Fibroblast of villous mesenchyme (primary cell): ENCODE measurements around the gene TEX13D. TPM values are rescaled to one million over a fixed set of nuclear protein-coding genes. Genes with fewer than 3 reads are reported as not detected.

Experiments
- DNase-seq: peaks from one replicate; pipeline ENCODE4 v3.0.0-alpha.2; 2010; ENCODE audit warnings: low read depth
- H3K4me3 ChIP-seq: 2 replicates; pipeline ENCODE4 v1.5.1; 2011; ENCODE audit warnings: low read depth, mild to moderate bottlenecking, low read length
- CTCF ChIP-seq: IDR thresholded peaks from 2 replicates; pipeline ENCODE4 v1.5.1; 2012; ENCODE audit warnings: low read depth, mild to moderate bottlenecking, low read length; ENCODE audit not compliant: insufficient read depth
- small RNA-seq: library from RNA; depleted of rRNA; stranded (forward); fragments of <200 nt; gene quantifications from one replicate; pipeline ENCODE3, GENCODE V24; 2012
- total RNA-seq: library from RNA; depleted of rRNA; stranded (reverse); fragments of >200 nt; gene quantifications from 2 replicates; pipeline ENCODE4 v1.2.3, GENCODE V29; 2012

The TEX13D gene
- total RNA-seq, 1 donor = not detected

- no peak for TF ChIP-seq CTCF
- no peak for DNase-seq
- no peak overlapping the region for H3K4me3 ChIP-seq
Measured at GRCh38 chrX:124373348-124373747, 40.9 kb downstream of the TEX13D start.

DNA sequence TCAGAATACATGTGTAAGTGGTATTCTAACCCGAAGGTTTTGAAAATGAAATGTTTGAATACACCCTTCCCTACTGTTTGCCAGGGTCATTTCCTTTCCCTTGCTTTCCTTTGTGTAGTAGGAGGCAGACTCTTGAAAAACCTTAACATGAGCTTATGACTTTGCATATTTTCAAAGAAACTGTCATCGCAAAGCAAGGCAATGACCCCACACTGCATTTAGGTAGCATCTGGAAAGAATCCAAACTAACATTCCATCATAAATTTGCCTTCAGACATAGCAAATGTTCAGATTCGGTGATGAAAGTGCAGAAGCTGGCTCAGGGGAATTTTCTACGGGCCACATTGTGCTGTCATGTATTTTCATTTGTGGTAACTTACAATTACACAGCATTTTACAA, 46.2 kb downstream of the TEX13D start:
- TF ChIP-seq CTCF = no peak

DNA sequence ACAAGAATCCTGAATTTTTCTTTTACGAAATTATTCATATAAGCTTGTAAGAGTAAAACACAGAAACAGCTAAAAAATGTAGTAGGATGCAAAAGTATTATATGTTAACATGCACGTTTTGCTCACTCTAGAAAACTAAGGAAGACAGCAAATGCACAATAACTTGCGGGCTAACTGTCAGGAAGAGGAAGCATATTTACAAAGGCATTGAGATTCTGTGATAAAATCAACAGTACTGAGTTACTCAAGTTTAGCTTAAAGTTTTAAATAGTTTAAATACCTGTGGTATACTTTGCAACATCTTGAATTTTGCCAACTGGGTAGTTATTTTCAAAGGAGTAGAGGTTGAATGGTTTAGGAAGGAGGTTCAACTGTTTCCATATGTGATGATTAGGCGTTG, 50.9 kb downstream of the TEX13D start:
- DNase-seq = no peak
- H3K4me3 ChIP-seq = no peak overlapping the region
- no peak for TF ChIP-seq CTCF

More for the DNA sequence above, 46.2 kb downstream of the TEX13D start:
- DNase-seq = no peak
- H3K4me3 ChIP-seq = no peak overlapping the region

DNA sequence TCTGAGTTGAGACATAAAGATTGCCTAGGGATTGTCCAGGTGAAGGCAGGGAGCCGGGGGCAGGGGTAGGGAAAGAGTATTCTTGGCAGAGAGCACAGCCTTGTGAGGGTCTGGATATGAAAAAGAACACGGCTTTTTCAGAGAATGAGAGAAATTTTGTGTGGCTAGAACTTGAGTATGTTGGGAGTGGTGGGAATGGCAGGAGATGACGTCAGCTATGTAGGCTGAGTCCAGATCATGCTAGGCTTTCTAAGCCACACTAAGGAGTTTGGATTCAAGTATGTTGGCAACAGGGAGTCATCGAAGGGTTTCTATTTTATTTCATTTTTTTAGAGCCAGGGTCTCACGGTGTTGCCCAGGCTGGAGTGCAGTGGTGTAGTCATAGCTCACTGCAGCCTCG, 53.9 kb downstream of the TEX13D start:
- TF ChIP-seq CTCF = no peak

More for the DNA sequence above, 53.9 kb downstream of the TEX13D start:
- DNase-seq = no peak
- H3K4me3 ChIP-seq = no peak overlapping the region

Small RNA genes lying within 50 kb of the gene (small RNA-seq; reads per million reads assigned to genes)
- not detected for gene AL022718.1

Other genes starting within 250 kb of the TEX13D start
- not detected in 2 replicates for gene SH2D1A, start 13.9 kb downstream of the TEX13D start, total RNA-seq